ENCODE results near the gene CRTC3. TPM values are rescaled to one million over a fixed set of nuclear protein-coding genes. Genes with fewer than 3 reads are reported as not detected.

The CRTC3 gene
- total and polyA plus RNA-seq, 2 of the 13 experiments (the other 11 are each of a cell fraction or from before 2014, with no cell fraction given): 8.4 to 11.8 TPM

DNA sequence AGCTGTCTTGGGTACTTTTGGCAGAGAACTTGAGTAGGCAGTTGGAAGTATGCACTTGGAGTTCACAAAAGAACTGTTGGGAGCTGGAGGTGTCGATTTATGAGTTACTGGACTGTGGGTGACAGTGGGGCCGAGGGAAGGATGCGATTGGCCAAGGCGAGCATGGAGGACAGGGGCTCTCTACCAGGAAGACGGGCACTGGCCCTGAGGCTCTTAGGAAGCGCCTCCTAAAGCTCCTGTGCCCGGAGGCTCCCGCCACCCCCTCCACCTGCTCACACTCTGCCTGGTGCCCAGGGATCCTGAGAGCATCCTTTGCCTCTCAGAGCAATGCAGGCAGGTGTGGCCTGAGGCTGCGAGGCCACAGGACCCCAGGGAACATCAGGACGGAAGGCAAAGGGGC lies 69.0 kb downstream of the CRTC3 start:
- no peak for FAIRE-seq
- Histone ChIP-seq H3K9me3 (ENCODE audit: low read length) (no peaks in the 10 kb centered on the region), H4K20me1 (ENCODE audit: insufficient read depth, low read length) (no peaks in the 10 kb centered on the region), H3K27ac (ENCODE audit: extremely low read length, insufficient read depth, low read length) (no peak overlapping the region), H3K27me3 (ENCODE audit: control insufficient read depth in 1 of 2, insufficient read depth in 2 of 2, low read length in 2 of 2) (no peaks in the 10 kb centered on the region), H3K4me2 (ENCODE audit: low read depth, low read length) (no peak overlapping the region), H3K9ac (ENCODE audit: insufficient read depth, low read depth, low read length) (no peak overlapping the region), H3K79me2 (ENCODE audit: insufficient read depth, low read length) (no peaks in the 10 kb centered on the region), H3K36me3 (replicated peaks in 1 of 2; ENCODE audit: control insufficient read depth in 1 of 2, insufficient read depth in 2 of 2, low read length in 2 of 2) (peaks cover 0 to 2% of the 10 kb centered on the region in 2 experiments; a peak in 1 of 5 replicates), H3K4me1 (ENCODE audit: insufficient read depth, low read length) (peaks cover 14% of the 10 kb centered on the region), H2AFZ (ENCODE audit: low read length) (no peak overlapping the region), H3K4me3 (replicated peaks in 1 of 3; ENCODE audit: insufficient read depth in 1 of 3, low read depth in 2 of 3, low read length in 3 of 3) (no peak overlapping the region)
- ChIA-PET POLR2A (no interaction called here), CTCF (ENCODE audit: low intra/inter-chr PET ratio, low total read pairs) (interaction anchor here (1.2 kb wide), 1 partner anchor 279 kb away, joined by 4 read pairs; no protein-coding TSS in a partner anchor)
- BruUV-seq (replicated peaks): no TSS peak
- WGBS (ENCODE audit: low lambda C conversion rate): 91% methylated on average over 10 of the region's 10 CpGs
- in situ Hi-C loops (cut with HindIII; ENCODE audit: extremely low pct_ligation_motif_present, low pct_unique_long_range_greater_than_20kb): no loop called here
- ATAC-seq: no peak
- no peak for DNase-seq (ENCODE audit: low spot score)
- intact Hi-C loops (cut with micrococcal nuclease; ENCODE audit: unreplicated experiment): loop anchor here (5.0 kb wide), 1 partner anchor 51 kb away; no protein-coding TSS in a partner anchor
- TF ChIP-seq ZNF616 (CRISPR knock-in tag; IDR thresholded peaks at IDR 0.05; ENCODE audit: low read depth): no peak
- TF ChIP-seq NBN (conservative IDR thresholded peaks at IDR 0.05): no peak
- no peak for TF ChIP-seq ATF1 (CRISPR knock-in tag; IDR thresholded peaks at IDR 0.05)
- no peak for TF ChIP-seq PRPF4 (IDR thresholded peaks at IDR 0.05; ENCODE audit: low read depth, low read length, poor library complexity, severe bottlenecking)
- TF ChIP-seq, protein P1, sequence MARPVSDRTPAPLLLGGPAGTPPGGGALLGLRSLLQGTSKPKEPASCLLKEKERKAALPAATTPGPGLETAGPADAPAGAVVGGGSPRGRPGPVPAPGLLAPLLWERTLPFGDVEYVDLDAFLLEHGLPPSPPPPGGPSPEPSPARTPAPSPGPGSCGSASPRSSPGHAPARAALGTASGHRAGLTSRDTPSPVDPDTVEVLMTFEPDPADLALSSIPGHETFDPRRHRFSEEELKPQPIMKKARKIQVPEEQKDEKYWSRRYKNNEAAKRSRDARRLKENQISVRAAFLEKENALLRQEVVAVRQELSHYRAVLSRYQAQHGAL (CRISPR knock-in tag; IDR thresholded peaks at IDR 0.05; ENCODE audit: not compliant biosample characterization): no peak
- TF ChIP-seq ZNF720 (CRISPR knock-in tag; IDR thresholded peaks at IDR 0.05): no peak
- TF ChIP-seq, protein P2, sequence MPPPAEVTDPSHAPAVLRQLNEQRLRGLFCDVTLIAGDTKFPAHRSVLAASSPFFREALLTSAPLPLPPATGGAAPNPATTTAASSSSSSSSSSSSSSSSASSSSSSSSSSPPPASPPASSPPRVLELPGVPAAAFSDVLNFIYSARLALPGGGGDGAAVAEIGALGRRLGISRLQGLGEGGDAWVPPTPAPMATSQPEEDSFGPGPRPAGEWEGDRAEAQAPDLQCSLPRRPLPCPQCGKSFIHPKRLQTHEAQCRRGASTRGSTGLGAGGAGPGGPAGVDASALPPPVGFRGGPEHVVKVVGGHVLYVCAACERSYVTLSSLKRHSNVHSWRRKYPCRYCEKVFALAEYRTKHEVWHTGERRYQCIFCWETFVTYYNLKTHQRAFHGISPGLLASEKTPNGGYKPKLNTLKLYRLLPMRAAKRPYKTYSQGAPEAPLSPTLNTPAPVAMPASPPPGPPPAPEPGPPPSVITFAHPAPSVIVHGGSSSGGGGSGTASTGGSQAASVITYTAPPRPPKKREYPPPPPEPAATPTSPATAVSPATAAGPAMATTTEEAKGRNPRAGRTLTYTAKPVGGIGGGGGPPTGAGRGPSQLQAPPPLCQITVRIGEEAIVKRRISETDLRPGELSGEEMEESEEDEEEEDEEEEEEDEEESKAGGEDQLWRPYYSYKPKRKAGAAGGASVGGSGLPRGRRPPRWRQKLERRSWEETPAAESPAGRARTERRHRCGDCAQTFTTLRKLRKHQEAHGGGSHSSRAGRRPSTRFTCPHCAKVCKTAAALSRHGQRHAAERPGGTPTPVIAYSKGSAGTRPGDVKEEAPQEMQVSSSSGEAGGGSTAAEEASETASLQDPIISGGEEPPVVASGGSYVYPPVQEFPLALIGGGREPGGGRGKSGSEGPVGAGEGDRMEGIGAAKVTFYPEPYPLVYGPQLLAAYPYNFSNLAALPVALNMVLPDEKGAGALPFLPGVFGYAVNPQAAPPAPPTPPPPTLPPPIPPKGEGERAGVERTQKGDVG (CRISPR knock-in tag; IDR thresholded peaks at IDR 0.05; ENCODE audit: borderline replicate concordance): no peak
- no peak for TF ChIP-seq ZNF546 (CRISPR knock-in tag; conservative IDR thresholded peaks at IDR 0.05)
- TF ChIP-seq ZNF772 (CRISPR knock-in tag; IDR thresholded peaks at IDR 0.05): no peak
- TF ChIP-seq, protein P3, sequence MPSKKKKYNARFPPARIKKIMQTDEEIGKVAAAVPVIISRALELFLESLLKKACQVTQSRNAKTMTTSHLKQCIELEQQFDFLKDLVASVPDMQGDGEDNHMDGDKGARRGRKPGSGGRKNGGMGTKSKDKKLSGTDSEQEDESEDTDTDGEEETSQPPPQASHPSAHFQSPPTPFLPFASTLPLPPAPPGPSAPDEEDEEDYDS (CRISPR knock-in tag; IDR thresholded peaks at IDR 0.05): no peak
- TF ChIP-seq, protein P4, sequence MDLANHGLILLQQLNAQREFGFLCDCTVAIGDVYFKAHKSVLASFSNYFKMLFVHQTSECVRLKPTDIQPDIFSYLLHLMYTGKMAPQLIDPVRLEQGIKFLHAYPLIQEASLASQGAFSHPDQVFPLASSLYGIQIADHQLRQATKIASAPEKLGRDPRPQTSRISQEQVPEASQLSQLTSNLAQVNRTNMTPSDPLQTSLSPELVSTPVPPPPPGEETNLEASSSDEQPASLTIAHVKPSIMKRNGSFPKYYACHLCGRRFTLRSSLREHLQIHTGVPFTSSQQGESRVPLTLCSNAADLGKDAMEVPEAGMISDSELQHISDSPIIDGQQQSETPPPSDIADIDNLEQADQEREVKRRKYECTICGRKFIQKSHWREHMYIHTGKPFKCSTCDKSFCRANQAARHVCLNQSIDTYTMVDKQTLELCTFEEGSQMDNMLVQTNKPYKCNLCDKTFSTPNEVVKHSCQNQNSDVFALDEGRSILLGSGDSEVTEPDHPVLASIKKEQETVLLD (CRISPR knock-in tag; IDR thresholded peaks at IDR 0.05; ENCODE audit: low read depth): no peak
- no peak for TF ChIP-seq FOXA1 (IDR thresholded peaks at IDR 0.05)
- no peak for TF ChIP-seq FOXA1 (CRISPR knock-in tag; IDR thresholded peaks at IDR 0.05)
- TF ChIP-seq, protein P5, sequence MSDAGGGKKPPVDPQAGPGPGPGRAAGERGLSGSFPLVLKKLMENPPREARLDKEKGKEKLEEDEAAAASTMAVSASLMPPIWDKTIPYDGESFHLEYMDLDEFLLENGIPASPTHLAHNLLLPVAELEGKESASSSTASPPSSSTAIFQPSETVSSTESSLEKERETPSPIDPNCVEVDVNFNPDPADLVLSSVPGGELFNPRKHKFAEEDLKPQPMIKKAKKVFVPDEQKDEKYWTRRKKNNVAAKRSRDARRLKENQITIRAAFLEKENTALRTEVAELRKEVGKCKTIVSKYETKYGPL (CRISPR knock-in tag; IDR thresholded peaks at IDR 0.05): no peak
- TF ChIP-seq, protein P6, sequence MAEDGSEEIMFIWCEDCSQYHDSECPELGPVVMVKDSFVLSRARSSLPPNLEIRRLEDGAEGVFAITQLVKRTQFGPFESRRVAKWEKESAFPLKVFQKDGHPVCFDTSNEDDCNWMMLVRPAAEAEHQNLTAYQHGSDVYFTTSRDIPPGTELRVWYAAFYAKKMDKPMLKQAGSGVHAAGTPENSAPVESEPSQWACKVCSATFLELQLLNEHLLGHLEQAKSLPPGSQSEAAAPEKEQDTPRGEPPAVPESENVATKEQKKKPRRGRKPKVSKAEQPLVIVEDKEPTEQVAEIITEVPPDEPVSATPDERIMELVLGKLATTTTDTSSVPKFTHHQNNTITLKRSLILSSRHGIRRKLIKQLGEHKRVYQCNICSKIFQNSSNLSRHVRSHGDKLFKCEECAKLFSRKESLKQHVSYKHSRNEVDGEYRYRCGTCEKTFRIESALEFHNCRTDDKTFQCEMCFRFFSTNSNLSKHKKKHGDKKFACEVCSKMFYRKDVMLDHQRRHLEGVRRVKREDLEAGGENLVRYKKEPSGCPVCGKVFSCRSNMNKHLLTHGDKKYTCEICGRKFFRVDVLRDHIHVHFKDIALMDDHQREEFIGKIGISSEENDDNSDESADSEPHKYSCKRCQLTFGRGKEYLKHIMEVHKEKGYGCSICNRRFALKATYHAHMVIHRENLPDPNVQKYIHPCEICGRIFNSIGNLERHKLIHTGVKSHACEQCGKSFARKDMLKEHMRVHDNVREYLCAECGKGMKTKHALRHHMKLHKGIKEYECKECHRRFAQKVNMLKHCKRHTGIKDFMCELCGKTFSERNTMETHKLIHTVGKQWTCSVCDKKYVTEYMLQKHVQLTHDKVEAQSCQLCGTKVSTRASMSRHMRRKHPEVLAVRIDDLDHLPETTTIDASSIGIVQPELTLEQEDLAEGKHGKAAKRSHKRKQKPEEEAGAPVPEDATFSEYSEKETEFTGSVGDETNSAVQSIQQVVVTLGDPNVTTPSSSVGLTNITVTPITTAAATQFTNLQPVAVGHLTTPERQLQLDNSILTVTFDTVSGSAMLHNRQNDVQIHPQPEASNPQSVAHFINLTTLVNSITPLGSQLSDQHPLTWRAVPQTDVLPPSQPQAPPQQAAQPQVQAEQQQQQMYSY (CRISPR knock-in tag; IDR thresholded peaks at IDR 0.05): no peak
- TF ChIP-seq ZNF644 (CRISPR knock-in tag; IDR thresholded peaks at IDR 0.05; ENCODE audit: low read depth): no peak
